HG03342 (cell line): ENCODE measurements around the gene PEX6.
"Not testable (repeated sequence)": the region's sequence is repeated elsewhere in the genome, so short reads cannot be mapped to it uniquely, and the experiment has no call there.

Source experiments
- ATAC-seq: cut with Tn5 transposase; IDR thresholded peaks from one replicate; pipeline ENCODE4 v1.9.1; 2021; ENCODE audit warnings: mild to moderate bottlenecking, moderate library complexity; ENCODE audit not compliant: unreplicated experiment

PEX6 gene

GRCh38 chr6:43001843-43002242 is 22.9 kb upstream of the PEX6 start:
- no peak for ATAC-seq

- ATAC-seq, result not testable (repeated sequence)
Measured at GRCh38 chr6:42998205-42998604, 19.2 kb upstream of the PEX6 start.

DNA sequence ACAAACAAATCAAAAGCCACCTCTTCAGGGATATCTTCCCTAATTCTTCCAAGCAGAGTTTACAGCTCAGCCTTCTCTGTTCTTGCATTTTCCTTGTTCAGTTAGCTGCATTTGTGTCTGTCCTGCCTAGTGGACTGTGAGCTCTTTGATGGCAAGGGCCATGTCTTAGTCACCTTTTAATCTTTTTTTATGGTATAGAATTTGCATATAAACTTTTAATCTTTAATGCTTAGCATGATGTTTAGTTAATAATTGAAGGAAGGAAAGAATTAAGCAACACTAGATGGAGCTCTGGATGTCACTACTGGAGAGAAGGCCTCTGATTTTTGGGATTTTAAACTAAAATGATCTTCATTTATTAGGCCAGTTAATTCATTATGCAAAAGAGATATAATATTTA is 17.5 kb upstream of the PEX6 start:
- no peak for ATAC-seq

DNA sequence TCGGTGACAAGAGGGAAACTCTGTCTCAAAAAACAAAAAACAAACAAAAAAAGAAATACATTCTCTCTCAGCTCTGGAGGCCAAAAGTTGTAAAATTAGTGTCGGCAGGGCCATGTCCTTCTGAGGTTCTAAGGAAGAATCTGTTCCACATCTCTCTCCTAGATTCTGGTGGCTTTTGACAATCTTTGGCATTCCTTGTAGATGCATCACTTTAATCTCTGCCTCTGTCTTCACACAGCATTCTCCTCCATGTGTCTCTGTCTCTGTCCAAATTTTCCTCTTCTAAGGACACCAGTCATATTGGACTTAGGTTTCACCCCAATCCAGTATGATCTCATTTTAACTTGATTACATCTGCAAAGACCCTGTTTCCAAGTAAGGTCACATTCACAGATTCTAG is 14.5 kb upstream of the PEX6 start:
- ATAC-seq, result no peak

DNA sequence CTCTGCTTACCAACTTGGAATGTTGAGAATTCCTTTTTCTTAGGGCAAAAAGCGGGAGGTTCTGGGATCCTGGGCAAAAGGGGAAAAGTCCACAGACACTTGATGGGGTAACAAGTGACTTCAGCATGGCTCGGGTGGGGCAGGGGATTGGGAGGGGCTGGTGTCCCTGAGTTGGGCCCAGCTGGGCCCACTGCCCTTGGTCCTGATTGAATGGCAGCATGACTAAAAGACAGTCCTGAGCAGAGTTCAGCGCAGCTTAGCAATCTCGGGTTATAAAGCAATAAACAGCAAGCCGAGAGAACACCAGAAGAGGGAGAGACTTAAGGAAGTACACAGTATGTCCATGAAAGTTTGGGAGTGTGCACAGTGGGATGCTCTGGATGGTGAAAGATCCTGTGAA is 10.9 kb upstream of the PEX6 start:
- no peak for ATAC-seq

DNA sequence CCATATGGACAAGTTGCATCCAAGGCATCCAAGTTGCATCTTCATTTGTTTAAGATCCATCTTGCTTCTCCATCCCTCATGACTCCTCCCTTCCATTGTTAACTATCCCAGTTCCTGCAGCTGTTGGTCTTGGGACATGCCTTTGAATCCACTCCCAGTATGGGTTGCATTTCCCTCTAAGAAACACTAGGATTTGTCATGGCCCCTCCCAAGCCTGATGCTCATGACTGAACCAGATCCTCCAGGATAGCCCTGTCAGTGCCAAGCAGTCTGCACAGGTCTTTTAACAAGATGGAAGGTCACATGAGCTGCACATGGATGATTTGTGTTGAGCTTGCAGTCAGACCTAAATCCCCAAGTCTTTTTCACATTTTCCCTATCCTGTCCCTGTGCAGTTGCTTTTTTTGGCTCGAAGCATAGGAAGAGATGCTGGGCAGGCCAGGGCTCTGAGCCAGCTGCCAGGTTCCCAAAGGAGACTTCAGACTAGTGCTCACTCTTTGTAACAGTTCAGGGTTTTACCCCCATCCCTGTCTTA is 9.6 kb upstream of the PEX6 start:
- no peak for ATAC-seq

DNA sequence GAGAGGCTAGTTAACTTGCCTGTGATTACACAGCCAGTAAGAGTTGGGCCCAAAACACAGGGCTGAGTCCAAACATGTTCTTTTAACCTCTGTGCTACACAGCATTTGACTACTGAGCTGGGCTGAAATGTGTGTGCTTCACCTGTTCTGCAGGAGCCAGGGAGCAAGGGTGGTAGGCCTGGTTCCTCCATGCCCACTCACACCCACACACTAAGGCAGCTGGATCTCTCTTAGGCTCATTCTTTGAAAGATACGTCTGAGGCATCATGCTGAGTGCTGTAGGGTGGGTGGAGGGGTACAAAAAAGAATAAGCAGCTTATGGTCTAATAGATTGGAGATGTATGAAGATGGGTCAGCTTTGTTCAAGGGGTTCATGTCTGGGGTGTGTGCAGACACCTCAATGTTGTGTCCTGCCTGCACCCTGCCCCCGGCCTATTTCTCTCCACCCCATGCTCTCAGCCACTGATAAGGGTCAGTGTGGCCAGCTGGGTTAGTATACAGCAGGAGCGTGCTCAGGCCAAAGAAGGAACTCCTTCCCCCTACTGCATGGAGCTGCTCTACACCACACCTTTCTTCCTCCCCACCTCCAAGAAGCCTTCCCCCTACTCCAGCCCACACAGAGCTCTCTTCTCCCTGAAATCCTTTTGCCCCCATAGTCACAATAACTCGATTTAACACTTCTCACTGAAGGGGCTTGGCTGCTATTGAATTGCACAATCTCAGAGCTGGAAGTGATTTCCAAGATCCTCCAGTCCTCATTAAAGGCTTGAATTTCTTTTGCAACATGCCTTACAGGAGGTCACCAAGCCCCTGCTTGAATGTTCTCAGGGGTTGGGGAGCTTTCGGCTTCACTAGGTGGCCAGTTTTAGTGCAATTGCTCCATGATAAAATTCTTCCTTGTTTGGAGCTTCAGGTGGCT is 8.8 kb upstream of the PEX6 start:
- ATAC-seq, result no peak

GRCh38 chr6:42984924-42985475 is 6.0 kb upstream of the PEX6 start:
- ATAC-seq, result no peak

- peak; percentile 95 for ATAC-seq
Measured at GRCh38 chr6:42984001-42984923, 5.3 kb upstream of the PEX6 start, which contains the start of gene PPP2R5D. TSS of gene PPP2R5D (plus strand) at chr6:42984570. CDS start at chr6:42984678, 108 bp downstream.

DNA sequence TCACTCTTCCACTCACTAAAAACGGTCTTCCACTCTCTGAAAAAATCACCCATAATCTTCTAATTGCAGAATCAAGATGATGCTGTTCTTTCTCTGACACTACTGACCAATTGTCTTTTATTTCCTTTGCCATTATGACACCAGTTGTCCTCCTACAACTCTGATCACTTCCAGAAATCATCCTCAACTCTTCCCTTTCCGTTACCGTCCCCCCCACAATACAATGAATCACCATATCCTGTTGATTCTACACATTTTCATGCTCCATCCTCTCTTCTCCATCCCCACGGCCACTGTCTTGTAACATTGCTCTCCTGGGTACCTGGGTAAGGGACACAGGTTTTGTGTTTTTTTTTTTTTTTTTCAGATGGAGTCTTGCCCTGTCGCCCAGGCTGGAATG is 2.9 kb upstream of the PEX6 start:
- no peak for ATAC-seq

DNA sequence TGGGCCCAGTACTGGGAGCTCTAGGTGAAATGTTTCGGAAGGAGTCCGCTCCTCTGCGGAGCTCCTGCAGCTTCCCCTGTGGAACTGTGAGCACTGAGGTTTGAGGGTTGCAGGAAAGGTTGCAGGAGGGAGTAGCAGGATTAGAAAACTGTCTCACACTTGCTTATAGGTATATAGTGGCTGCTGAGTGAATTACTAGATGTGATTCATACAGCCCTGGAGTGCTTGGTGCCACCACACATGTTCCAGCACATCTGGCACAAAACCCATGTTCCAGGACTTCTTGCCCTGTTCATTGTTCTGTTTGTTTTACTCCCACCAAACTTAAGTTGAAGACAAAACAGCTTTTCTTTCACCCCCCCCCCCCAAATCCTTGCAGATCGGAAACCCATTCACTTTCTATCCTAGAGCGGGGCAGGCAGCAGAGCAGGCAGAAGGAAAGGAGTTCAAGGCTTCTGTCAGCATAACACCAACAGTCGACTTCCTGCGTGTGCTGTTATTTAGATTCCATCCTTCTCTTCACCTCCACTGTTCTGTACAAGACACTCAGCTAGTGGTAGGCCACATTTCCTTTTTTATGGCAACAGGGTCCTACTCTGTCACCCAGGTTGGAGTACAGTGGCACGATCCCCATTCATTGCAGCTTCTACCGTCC is 669 bp upstream of the PEX6 start:
- ATAC-seq, result no peak

DNA sequence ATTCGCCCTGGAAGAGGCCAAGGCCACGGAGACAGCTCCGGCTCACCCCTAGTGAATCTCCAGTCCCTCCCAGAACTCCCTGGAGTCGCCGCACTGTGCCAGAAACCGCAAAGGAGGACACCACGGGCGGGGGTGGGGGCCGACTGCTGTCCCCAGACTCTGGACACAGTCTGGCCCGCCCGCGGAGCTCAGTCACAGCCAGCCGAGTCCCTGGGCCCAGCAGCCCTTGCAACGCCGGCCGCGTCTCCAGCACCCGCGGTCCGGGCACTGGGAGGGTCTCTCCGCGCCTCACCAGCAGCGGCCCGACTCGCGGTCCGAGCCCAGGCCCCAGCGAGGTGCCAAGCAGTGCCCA is 518 bp downstream of the PEX6 start:
- peak; percentile 24 for ATAC-seq

DNA sequence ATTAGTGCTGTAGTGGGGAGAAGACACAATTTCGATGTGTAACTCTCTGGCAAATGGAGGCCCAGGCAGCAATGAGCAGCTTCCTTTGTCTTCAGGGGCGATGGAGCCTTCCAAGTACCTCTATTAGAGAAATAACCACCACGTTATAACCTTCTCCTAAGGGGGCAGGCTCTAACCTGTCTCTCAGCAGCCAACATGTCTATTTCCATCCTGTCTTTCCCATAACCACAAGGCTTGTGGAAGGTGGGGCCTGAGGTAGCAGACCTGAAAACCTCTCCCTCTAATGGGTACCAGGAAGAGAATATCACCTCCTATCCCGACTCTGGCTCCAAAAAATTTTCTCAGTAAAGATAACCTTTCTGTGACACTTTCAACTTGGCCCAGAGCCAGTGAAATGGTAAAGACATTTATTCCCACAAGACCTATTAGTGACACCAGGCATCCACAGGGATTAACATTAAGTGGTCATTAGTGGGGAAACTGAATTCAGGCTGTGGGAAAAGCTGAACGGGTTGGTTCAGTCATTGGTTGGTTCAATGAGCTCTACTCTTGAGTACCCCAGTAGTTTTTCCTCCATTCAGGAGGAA is 4.0 kb downstream of the PEX6 start:
- no peak for ATAC-seq

- no peak for ATAC-seq
Measured at GRCh38 chr6:42973926-42974325, 5.1 kb downstream of the PEX6 start.

DNA sequence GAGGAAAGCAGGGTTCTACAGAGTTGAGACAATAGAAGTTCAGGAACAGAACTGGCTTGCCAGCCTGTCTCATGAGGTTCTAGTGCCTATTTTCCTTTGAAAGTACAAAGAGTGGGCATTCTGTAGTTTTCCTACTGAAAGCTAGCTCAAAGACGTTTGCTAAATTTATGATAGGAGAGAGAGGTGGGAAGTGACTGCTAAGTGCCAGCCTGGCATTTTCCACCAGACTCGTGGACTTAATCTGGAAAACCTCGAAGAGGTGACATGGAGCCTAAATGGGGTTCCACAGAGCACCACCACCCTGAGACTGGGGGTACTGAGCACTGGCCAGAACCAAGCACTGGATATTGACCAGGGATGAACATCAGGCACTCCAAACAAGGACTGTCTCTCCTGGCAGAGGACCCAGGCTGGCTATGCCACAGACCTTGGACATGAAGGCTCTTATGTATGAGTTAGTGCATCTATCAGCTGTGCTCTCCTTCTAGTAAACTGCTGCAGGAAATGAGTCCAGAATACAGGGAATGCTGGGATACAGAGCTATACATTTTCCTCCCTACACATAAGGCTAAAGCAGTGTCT is 7.1 kb downstream of the PEX6 start:
- no peak for ATAC-seq

DNA sequence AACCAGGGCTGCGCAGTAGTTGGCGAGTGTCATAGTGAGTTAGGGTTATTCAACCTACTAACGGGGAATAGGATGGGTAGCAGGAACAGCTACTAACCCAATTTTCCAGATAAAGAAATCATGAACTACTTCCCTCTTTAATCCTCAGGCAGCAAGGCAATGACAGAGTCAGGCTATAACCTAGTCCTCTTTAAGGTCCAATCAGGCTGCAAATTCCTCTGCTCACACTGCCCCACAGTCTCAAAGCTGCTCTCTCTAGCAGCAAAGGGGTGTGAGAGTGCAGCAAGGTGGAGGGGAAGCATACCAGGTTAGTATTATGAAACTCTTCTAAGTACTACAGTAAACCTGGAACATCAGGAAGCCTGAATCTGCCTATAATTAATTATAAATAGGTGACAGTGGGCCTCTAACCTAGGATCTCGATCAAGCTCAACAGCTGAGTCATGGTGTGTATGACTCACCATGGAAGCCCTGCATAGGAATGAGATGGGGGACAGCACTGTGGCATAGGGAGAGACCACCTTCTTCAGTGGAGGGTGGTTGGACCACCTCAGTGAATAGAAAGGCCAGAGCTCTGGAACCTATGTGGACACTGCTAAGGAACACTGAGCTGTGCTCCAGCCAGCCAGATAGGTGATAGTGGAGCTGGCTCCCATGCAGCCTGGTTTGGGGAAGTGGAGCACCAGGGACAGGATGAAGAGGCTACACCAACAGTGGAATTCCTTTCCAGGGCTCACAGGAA is 7.9 kb downstream of the PEX6 start:
- no peak for ATAC-seq

DNA sequence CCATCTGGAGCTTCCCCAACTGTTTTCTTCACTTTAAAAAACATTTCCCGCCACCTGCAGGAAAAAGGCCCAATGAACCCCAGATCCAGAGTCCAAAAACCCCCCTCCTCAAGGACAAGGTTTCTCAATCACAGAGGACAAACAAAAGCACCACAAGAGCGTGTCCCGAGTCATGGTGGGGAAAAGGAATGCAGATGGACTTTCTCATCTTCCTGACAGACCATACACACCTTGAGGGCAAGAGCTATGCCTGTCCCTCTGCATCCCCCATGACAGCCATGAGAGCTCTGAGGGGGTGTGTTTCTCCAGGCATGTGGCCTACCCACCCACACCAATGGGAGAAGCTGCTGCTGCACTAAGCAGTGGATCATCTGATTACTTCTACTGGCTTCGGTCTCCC is 9.0 kb downstream of the PEX6 start:
- no peak for ATAC-seq

DNA sequence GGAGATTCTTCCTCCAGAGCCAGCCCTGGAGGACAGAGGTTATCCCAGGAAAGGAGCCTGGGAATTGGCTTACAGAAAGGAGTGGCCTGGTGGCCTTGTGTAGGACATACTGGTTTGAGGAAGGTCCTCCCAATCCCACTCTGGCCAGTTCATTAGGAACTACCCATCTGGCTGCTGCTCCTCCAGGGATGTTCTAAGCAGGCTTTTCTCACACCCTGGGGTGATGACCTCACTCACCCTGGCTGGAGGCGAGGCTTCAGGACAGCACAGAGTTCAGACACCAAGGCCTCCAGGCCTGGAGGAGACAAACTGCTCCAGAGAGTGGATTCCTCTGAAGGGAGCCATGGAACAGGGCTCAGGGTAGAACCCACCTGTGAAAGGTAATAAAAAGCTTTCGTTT is 9.6 kb downstream of the PEX6 start:
- no peak for ATAC-seq

- ATAC-seq, result no peak
Measured at GRCh38 chr6:42968783-42969182, 10.2 kb downstream of the PEX6 start.
